NT2/D1 (cell line): ENCODE results near the gene HBG1.

Experiments
- SUZ12 ChIP-seq: IDR thresholded peaks from 2 replicates; pipeline ENCODE4 v1.6.1; 2011; ENCODE audit not compliant: insufficient read length, insufficient read depth; ENCODE audit errors: extremely low read depth
- ZNF274 ChIP-seq: IDR thresholded peaks from 2 replicates; pipeline ENCODE4 v1.6.1; 2011; ENCODE audit warnings: mild to moderate bottlenecking, low read depth, low read length

- TF ChIP-seq SUZ12 (no peak), ZNF274 (no peak)
These were observed 12.2 kb downstream of the HBG1 start for GRCh38 chr11:5237420-5237819.
